GM21717 (cell line): ENCODE measurements around the gene ALOX5AP.

Experiments used
- ATAC-seq: cut with Tn5 transposase; IDR thresholded peaks from one replicate; pipeline ENCODE4 v1.9.1; 2021; ENCODE audit warnings: mild to moderate bottlenecking, moderate library complexity; ENCODE audit not compliant: unreplicated experiment

ALOX5AP gene

GRCh38 chr13:30757026-30757742 lies 21.8 kb downstream of the ALOX5AP start:
- no peak for ATAC-seq

GRCh38 chr13:30759748-30760147 lies 24.4 kb downstream of the ALOX5AP start:
- ATAC-seq, result no peak

- ATAC-seq, result no peak
Measured at GRCh38 chr13:30762643-30763042, 27.3 kb downstream of the ALOX5AP start.

GRCh38 chr13:30763786-30764413 lies 28.6 kb downstream of the ALOX5AP start:
- ATAC-seq, result no peak

GRCh38 chr13:30766231-30766630 lies 30.9 kb downstream of the ALOX5AP start:
- ATAC-seq, result no peak

GRCh38 chr13:30770929-30771328 lies 35.6 kb downstream of the ALOX5AP start:
- ATAC-seq, result no peak

GRCh38 chr13:30773561-30773960 lies 38.2 kb downstream of the ALOX5AP start:
- ATAC-seq, result no peak

- no peak for ATAC-seq
Measured at GRCh38 chr13:30774214-30774730, 38.9 kb downstream of the ALOX5AP start.

- no peak for ATAC-seq
Measured at GRCh38 chr13:30776661-30777060, 41.3 kb downstream of the ALOX5AP start.

GRCh38 chr13:30779016-30779415 lies 43.7 kb downstream of the ALOX5AP start:
- ATAC-seq, result no peak

GRCh38 chr13:30779608-30780007 lies 44.3 kb downstream of the ALOX5AP start:
- ATAC-seq, result no peak

GRCh38 chr13:30780338-30780981 lies 45.1 kb downstream of the ALOX5AP start:
- ATAC-seq, result no peak

- no peak for ATAC-seq
Measured at GRCh38 chr13:30785191-30785850, 50.0 kb downstream of the ALOX5AP start.

- ATAC-seq, result no peak
Measured at GRCh38 chr13:30786648-30787047, 51.3 kb downstream of the ALOX5AP start.

GRCh38 chr13:30787738-30788525 lies 52.6 kb downstream of the ALOX5AP start:
- ATAC-seq, result no peak

GRCh38 chr13:30789166-30789862 lies 54.0 kb downstream of the ALOX5AP start:
- no peak for ATAC-seq

GRCh38 chr13:30790592-30790991 lies 55.2 kb downstream of the ALOX5AP start:
- no peak for ATAC-seq

GRCh38 chr13:30791354-30792001 lies 56.1 kb downstream of the ALOX5AP start:
- no peak for ATAC-seq

GRCh38 chr13:30792285-30793000 lies 57.1 kb downstream of the ALOX5AP start:
- no peak for ATAC-seq
